DMS 273 (cell line): Measurements from ENCODE around the gene RAI1.
"Not testable (repeated sequence)": the region's sequence is repeated elsewhere in the genome, so short reads cannot be mapped to it uniquely, and the experiment has no call there.

Source experiments
- DNase-seq: peaks from one replicate; lab custom pipeline; 2025; ENCODE audit not compliant: unreplicated experiment; lab: John Stamatoyannopoulos, UW

RAI1 gene

DNA sequence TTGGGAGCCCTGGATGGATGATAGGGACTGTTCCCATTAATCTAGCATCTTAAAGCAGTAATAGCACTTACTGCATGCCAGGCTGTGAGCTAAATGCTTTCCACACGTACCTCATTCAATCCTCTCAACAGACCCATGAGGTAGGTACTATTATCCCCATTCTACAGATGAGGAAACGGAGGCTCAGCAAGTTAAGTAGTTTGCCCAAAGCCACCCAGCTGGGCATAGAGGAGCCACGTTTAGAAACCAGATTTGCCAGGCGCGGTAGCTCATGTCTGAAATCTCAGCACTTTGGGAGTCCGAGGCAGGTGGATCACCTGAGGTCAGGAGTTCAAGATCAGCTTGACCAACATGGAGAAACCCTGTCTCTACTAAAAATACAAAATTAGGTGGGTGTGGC lies 2.0 kb upstream of the RAI1 start:
- DNase-seq, result no peak

DNA sequence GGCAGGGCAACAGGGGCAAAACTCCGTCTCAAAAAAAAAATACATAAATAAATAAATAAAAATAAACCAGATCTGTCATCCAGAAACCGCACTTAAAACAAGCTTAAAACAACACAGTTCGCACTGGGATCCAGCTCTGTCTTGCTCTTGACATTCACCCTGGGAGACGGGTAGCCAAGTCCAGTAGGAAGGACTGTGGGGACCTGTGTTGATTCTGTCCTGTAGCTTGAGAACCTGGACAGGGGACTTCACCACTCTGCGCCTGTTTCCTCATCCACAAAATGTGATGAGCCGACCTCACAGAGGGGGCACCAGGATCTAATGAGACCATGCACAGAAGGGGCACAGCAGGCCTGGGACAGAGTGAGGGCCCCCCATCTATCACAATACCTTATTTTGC lies 1.5 kb upstream of the RAI1 start:
- no peak for DNase-seq

DNA sequence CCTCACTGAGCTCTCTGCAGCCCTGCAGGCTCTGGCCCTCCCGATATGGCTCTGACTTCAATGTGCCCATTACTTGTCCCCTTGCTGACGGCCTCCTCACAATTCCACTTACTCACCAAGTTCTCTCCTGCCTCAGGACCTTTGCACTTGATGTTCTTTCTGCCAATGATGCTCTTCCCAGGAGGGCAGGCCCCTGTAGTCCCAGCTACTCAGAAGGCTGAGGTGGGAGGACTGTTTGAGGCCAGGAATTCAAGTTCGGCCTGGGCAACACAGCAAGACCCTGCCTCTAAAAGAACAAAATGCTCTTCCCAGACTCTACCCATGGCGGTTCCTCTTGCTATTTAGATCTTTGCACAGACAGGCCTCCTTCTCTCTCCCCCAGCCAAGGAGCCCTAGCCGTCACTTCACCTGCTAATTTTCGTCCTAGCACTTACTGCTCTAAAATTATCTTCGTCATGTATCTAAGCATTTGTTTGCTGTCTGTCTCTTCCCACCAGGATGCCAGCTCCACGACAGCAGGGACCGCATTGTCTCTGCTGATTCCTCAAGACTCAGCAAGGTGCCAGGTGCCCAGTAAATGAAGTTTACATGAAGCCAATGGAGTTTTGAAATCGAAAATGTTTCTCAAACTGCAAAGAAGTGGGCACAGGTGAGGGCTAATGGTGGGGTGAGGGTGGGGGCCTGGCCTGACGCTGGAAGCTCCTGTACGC lies 626 bp upstream of the RAI1 start:
- no peak for DNase-seq

DNA sequence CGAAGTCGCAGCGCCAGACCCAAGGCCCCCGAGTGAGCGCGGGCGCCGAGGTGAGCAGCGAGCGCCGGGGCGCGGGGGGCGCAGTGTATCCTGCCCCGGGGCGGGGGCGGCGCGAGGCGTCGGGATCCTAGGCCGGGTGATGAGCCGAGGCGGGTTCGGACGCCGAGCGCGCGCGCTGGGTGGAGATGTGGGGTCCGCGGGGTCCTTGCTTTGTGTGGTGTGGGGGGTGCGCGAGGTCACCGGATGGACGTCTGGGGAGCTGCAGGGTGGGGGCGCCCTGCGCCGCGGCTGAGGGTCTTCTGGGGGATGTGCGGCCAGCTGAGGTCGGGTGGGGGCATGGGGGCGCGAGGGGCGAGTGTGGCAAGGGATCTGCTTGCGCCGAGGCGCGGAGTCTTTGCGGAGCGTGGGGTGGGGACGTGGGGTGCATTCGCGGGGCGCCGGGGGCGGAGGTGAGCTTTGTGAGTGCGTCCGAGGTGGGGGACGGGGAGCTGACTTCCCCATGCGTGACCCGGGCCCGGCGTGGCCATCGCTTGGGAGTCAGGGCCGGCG lies 560 bp downstream of the RAI1 start:
- DNase-seq, result peak; percentile 62

DNA sequence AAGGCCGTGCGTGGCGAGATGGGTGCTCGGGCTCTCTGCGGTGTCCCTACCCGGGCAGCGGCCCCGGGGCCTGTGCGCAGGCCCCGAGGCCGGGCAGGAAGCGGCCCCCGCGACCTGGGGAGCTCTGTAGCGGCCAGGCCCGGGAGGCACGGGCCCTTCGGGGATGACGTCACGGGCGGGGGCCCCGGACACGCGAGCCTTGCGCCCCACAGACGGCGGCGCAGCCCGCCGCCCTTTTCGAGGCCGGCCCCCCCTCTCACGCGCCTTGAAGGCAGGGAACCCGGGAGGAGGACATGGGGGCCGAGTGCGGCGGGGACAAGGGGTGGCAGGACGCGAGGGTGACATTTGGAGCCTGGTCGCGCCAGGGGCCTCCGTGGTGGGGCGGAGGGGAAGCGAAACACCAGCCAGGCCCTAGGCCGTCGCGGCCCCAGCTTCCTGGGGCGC lies 1.1 kb downstream of the RAI1 start:
- DNase-seq, result peak; percentile 58

DNA sequence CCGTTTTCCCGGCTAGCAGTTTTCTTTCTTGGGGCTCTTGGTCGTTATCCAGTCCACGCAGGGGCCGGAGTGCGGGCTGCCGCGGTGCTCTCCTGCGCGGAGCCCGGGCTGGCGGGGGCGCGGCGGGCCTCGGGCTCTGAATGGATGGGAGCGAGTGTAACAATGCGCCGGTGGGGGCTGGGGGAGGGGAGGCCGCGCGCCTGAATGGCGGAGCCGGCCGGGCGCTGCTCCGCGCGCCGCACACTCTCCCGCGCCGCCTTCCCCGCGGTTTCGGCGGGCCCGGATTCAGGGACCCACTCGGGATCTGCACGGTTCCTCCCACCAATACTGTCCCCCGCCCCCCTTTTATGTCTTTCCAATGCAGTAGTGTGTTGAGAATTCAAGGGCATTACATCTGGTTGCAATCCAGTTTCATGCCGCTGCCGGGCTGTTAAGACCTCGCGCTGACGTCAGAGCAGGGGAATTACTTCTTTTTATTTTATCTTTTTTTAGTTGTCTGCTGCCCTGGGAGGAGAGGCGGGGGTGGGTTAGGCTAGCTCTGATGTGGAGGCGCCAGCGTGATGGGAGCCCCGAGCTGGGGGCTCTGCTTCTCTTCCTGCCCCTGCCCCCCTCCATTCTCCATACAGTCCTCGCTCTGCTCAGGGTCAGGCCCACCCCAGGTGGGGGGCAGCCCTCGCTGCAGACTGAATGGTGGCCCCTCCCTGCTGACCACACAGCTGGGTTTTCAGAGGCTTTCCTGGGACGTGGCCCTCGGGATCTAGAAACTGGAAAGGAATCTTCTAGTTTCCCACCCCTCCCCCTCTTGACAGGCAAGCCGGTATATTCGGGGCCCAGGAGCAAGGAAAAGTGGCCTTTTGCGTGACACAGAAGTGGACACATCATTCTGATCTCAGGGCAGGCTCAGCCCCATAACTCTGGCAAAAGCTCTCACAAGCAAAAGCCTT lies 1.8 kb downstream of the RAI1 start:
- peak; percentile 68 for DNase-seq

DNA sequence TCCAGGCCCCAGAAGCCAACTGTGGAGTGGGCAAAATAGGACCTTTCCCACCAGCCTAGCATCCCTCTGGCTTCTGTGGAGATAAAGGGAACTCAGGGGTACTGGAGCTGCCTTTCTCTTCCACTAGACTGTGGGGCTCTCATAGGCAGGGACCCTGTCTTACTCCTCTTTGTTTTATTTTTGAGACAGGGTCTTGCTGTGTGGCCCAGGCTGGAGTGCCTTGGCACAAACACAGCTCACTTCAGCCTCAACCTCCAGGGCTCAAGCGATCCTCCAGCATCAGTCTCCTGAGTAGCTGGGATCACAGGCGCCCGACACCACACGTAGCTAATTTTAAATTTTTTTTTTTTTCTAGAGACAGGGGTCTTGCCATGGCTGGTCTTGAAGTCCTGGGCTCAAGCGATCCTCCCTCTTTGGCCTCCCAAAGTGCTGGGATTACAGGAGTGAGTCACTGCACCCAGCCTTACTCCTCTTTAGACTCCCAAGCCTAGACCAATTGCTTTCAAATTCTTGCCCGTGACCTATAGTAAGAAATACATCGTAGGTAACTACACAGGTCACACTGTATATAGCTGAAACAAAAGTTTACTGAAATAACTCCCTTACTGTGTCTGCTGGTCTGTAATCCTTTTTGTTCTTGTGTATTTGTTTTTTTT lies 2.6 kb downstream of the RAI1 start:
- DNase-seq, result no peak

DNA sequence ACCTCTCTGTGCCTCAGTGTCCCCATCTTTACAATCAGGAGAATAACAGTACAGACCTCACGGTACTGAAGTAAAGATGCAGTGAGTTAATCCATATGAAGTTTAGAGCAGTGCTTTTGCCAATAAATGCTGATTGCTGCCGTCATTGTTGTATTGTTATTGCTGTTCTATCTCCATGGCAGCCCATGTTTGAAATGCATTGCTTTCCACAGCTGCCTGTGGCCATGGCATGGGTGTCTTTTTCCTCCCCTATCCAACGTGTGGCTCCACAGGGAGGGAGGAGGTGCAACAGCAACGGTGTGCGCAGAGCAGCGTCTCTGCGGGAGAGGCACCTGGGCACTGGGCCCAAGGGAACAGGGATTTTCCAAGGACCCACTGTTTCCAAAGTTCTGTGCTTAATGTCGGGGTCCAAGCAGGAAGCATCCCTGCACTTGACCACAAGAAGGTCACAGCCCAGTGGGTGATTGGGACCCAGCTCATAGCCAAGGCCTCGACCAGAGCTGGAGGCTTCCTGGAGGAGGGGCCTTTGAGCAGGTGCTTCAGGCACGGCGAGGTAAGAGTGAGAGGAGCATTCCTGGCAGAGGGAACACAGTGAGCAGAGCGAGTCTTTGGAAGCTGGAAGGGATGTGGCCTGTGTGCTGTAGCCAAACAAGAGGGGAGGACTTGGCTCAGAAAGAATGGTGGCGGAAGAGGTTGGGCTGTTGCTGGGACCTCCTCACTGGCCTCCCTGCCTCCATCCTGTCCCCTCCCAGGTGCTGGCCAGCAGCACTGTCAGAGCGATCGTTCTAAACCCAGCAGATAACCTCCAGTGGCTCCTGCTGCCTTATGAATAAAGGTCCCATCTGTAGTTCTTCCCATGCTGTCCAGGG lies 3.9 kb downstream of the RAI1 start:
- DNase-seq, result no peak

DNA sequence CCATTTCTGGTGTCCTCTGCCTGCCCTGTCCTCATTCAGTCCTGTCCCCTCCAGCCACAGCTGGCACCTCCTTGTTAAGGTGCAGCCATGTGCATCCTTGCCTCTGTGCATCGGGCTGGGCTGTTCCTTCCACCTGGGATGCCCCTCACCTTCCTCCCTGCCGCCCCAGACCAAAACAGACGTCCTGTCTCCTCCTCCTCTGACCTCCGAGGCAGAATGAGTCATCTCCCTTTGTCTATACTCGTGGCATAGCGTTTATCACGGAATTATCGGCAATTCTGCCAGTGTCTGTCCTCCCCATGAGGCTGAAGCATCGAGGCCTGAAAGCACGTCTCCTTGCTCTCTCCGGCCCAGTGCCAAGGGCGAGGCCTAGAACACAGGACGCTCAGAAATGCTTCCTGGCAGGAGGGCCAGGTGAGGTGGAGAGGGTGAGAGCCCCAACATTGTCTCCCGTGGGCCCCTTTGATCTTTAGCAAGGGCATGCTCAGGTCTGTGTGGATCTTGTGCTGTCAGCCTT lies 4.6 kb downstream of the RAI1 start:
- no peak for DNase-seq

DNA sequence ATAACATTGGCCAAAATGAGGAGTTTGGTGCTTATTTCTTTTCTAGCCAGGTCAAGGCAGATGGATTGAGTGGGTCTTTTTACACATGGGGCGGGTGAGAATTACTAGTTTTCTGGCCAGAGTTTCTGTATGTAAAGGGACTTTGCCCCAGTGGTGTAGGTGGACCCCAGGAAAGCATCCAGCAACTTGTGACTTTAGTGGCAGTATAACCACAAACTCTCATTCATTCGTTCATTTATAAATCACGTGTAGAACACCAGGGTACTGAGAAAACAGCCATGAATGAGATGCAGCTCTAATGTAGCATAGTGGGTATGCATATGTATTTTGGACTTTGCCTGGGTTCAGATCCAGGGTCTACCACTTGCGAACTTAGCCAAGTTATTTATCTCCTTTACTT lies 8.1 kb downstream of the RAI1 start:
- DNase-seq, result no peak

DNA sequence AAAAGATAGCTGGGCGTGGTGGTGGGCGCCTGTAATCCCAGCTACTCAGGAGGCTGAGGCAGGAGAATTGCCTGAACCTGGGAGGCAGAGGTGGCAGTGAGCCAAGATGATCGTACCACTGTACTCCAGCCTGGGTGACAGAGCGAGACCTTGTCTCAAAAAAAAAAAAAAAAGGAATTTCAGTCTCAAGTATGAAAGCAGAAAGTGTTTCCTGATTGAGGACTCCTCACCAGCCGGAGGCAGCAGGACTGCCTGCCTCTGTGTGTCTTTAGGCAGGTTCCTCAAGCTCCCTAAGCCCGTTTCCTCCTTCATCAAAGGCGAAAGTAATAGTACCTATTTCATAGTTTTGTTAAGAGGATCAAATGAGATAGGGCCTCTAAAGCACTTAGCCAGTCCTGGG lies 9.0 kb downstream of the RAI1 start:
- not testable (repeated sequence) for DNase-seq

DNA sequence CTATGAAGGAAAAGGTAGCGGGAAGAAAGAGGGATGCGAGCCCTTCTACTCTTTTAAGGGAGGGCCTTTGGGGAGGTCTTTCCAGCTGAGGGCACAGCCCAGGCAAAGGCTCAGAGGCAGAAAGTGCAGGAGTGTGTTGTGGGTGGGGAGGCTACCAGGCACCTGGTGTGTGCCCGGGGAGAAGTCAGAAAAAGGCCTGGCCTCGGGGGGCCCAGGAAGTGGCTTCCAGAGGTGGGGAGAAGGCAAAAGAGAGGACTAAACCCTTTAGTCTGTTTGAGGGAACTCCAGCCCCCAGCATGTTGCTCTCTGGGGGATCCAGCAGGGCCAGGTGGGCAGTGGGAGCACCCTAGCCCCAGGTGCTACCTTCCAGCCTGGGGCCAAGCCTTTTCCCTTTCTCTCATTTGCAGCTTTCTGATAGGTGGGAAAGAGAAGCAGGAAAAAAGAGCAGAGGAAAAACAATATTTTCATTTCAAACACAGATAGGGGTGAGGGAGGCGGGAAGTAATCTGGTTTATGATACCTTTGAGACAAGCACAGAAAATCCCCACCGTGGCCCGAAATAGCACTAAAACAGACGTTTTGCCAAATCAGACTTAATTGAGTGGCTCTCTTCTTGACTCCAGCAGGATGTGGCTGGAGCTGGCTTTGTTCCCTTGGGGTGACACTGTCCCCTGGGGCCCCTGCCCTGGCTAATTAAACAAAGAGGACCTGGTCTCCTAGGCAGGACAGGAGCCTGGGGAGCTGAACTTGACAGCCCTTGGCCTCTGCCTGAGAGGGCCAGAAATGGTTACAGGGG lies 10.4 kb downstream of the RAI1 start:
- no peak for DNase-seq

DNA sequence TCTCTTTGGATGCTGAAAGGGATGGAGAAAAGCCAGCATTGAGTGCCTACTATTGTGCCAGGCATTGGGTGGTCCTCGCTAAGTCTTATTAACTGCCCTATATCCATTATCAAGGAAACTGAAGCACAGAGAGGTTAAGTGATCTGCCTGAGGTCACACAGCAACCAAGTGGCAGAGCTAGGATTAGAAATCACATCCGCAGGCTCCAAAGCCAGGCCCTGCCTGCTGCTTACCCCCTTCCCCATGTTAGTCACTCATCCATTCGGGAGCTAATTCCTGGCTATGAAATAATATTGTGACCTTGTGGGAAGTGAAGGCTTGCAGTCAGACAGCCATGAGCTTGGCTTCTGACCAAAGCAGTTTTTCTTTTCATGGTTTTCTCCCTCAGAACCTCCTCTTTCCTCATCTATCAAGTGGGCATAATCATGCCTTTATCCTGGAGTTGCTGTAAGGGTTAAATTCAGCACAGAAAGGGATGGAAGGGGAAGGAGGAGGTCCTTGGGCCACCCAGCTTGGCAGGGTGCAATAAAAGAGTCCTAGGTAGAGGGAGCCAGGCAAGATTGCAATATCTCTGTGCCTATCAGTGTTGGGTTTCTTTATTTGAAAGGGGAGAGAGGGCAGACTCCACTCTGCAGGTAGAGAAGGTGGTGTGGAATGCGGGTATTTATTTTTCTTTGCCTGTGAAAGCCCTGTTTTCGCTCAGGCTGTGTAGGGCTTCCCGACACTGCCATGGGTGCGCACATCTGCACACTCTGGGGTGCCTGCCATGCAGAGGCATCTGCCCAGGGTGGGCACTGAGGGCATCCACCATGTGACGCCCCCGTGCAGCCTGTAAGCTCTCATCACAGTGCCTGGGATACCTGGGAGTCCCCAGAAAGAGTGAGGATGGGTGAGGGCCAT lies 11.3 kb downstream of the RAI1 start:
- DNase-seq, result peak; percentile 36

DNA sequence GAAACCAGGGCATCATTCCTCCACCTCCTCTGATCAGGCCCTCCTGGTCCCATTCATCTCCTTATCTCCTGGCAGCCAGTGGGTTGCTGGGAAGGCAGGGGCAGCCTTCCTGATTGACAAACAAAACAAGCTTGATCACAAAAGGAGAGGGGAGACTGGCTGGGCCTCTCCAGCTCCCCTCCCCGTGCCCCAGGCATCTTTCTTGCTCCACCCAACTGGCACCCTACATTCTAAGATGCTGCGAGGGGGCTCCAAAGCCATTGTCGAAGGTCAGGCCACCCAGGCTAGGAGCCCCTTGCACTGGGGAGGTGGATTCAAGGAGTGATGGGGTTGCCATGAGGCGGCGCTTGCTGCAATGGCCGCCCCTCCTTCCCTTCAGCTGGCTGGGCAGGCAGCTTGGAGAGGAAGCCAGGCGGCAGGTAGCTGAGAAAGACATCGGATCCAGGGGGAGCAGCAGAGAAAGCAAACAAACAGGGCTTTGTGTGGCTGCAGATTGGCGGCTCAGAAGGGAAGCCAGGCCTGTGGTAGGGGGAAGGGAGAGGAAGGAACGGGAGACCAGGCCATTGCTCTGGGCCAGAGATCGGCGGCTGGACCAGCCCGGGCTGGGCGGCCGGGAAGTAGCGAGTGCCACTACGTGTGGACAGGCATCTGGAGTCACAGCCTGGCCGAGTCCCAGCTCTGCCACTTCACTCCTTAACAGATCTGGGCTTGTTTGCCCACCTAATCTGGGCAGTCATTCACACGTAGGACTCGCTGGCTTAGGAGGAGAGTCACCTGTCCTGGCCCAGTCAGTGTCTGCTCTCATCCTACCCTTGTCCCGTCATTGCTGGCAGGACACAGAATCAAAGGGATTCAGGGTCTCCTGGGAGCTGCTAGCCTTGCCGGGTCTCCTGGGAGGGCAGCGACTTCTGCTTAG lies 12.3 kb downstream of the RAI1 start:
- DNase-seq, result peak; percentile 81

DNA sequence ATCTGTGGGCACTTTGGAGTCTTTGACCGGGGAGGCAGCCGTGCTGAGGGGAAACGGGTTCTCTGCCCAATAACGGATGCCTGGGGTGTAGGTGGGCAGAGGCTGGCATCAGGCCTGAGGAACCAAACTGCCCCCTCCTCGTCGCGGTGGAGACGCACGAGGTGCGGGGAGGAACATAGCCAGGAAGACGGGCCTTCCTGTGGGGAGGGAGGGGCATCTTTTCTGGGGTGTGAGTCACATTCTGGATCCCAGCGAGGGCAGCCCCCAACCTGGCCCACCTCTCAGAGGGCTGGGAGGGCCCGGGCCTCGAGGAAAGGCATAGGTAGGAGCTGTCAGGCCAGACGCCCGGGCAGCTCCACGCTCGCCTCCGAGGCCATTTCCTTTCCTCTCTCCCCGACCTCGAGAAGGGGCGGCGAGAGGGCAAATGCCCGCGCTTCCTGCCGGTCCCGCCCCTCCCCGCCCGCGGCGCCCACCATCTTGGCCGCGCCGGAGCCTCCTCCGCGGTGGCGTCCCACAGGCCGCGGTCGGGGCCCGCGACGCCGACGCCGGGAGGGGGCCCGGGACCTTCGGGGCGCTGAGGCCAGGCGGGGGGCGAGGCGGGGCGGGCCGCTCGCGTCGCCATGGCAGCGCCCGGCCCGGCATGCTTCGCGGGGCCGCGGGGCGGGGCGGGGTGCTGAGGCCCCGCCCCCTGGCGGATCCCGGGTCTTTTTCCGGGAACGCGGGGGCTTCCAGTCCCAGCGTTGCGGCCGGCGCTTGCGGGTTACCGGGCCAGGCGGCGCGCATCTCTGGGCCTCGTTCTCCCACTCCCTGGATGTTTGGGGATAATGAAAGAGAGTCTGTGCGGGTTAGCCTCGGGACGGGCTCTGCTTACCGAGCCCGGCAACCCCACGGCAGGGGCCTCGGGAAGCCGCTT lies 13.2 kb downstream of the RAI1 start:
- DNase-seq, result peak; percentile 84

DNA sequence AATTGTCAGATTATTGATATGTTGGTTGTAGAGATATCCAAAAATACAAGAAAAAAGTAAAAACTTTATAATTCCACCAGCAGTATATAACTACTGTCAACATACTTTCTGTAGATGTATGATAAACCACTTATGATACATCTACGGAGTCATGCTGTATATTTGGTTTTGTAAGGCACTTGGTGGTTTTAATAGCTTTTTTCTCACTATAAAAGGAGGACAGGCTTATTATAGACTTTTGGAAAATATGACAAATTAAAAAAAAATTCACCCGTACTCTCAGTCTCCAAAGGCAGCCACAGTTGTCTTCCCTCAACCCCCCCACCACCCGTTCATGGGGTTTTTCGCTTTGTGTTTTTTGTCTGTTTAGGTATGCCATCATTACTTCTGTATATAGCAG lies 14.8 kb downstream of the RAI1 start:
- no peak for DNase-seq
